Liver (tissue), 3 donors: ENCODE measurements around the gene SRGAP1.

ENCODE experiments used
- ATF3 ChIP-seq: IDR thresholded peaks from 2 replicates; pipeline ENCODE4 v1.6.1; 2016; ENCODE audit warnings: antibody characterized with exemption
- CTCF ChIP-seq: fragments of 150-350 bp; IDR thresholded peaks from 2 replicates; pipeline ENCODE4 v1.5.1; 2017; ENCODE audit warnings: improper control_type of control experiment, low read depth, low read length; ENCODE audit not compliant: missing input control
- FOXA1 ChIP-seq: IDR thresholded peaks from 2 replicates; pipeline ENCODE4 v1.6.1; 2016; ENCODE audit warnings: antibody characterized with exemption
- FOXA2 ChIP-seq: IDR thresholded peaks from 2 replicates; pipeline ENCODE4 v1.6.1; 2016; ENCODE audit warnings: antibody characterized with exemption
- GABPA ChIP-seq, 2 donors: IDR thresholded peaks in 1 of 2; conservative IDR thresholded peaks in 1 of 2; 2 replicates each; pipeline ENCODE4 v1.6.1; 2016; ENCODE audit warnings: antibody characterized with exemption in 2 of 2, mild to moderate bottlenecking in 1 of 2, moderate library complexity in 1 of 2
- HNF4A ChIP-seq, 2 donors: conservative IDR thresholded peaks; 2 replicates each; pipeline ENCODE4 v1.6.1; 2016; ENCODE audit warnings: antibody characterized with exemption in 2 of 2, mild to moderate bottlenecking in 2 of 2
- MAX ChIP-seq: IDR thresholded peaks from 2 replicates; pipeline ENCODE4 v1.6.1; 2016; ENCODE audit warnings: antibody characterized with exemption
- RAD21 ChIP-seq, 2 donors: IDR thresholded peaks; 2 replicates each; pipeline ENCODE4 v1.6.1; 2016; ENCODE audit warnings: antibody characterized with exemption in 2 of 2, mild to moderate bottlenecking in 2 of 2
- REST ChIP-seq: IDR thresholded peaks from 2 replicates; pipeline ENCODE4 v1.6.1; 2016; ENCODE audit warnings: antibody characterized with exemption, mild to moderate bottlenecking
- RXRA ChIP-seq, 2 donors: IDR thresholded peaks; 2 replicates each; pipeline ENCODE4 v1.6.1; 2017 to 2018; ENCODE audit warnings: antibody characterized with exemption in 2 of 2, mild to moderate bottlenecking in 1 of 2
- SP1 ChIP-seq: IDR thresholded peaks from 2 replicates; pipeline ENCODE4 v1.6.1; 2018; ENCODE audit warnings: antibody characterized with exemption, mild to moderate bottlenecking
- YY1 ChIP-seq: IDR thresholded peaks from 2 replicates; pipeline ENCODE4 v1.6.1; 2016; ENCODE audit warnings: antibody characterized with exemption, mild to moderate bottlenecking
- donor health status: healthy.
- donor health status: healthy.

- TF ChIP-seq FOXA2 (no peak), YY1 (no peak), GABPA (IDR thresholded peaks at IDR 0.05 in 1 of 2, conservative IDR thresholded peaks at IDR 0.05 in 1 of 2) (no peak), CTCF (no peak), REST (no peak), ATF3 (no peak), SP1 (no peak), MAX (no peak), RAD21 (IDR thresholded peaks at IDR 0.05) (no peak), FOXA1 (no peak), HNF4A (conservative IDR thresholded peaks at IDR 0.05) (no peak), RXRA (IDR thresholded peaks at IDR 0.05) (no peak)
Measured at GRCh38 chr12:64097366-64098105, 253.0 kb downstream of the SRGAP1 start.
